Uterus (tissue), 4 donors: ENCODE results near the gene OR4D9. TPM values are rescaled to one million over a fixed set of nuclear protein-coding genes. Genes with fewer than 3 reads are reported as not detected.

Source experiments
- DNase-seq, 2 donors: peaks; one replicate each; pipeline ENCODE4 v3.0.0-alpha.2; 2019 to 2020
- H3K27ac ChIP-seq, 2 donors: fragments of 200-600 bp; sonication (generic); 1 replicate in 1 of 2; 2 replicates in 1 of 2; pipeline ENCODE4 v1.5.1; 2016 to 2018
- H3K27me3 ChIP-seq, 2 donors: fragments of 200-600 bp; sonication (generic); one replicate each; pipeline ENCODE4 v1.5.1; 2018 to 2019; ENCODE audit warnings: control low read depth in 1 of 2
- H3K36me3 ChIP-seq, 2 donors: fragments of 200-600 bp; sonication (generic); one replicate each; pipeline ENCODE4 v1.5.1; 2019; ENCODE audit warnings: control low read depth in 1 of 2
- H3K4me1 ChIP-seq, 2 donors: fragments of 200-600 bp; sonication (generic); one replicate each; pipeline ENCODE4 v1.5.1; 2018 to 2019; ENCODE audit warnings: control low read depth in 1 of 2
- H3K4me3 ChIP-seq, 2 donors: fragments of 200-600 bp; sonication (generic); 1 replicate in 1 of 2; 2 replicates in 1 of 2; pipeline ENCODE4 v1.5.1; 2018 to 2019; ENCODE audit warnings: mild to moderate bottlenecking in 1 of 2
- H3K9me3 ChIP-seq, 2 donors: fragments of 200-600 bp; sonication (generic); one replicate each; pipeline ENCODE4 v1.5.1; 2019; ENCODE audit warnings: control low read depth in 1 of 2
- POLR2A ChIP-seq, 2 donors: fragments of 450-650 bp; IDR thresholded peaks; one replicate each; pipeline ENCODE4 v1.6.1; 2016; ENCODE audit warnings: antibody characterized with exemption in 2 of 2, mild to moderate bottlenecking in 1 of 2, moderate library complexity in 1 of 2
- intact Hi-C: fragments of 100-400 bp; cut with DNase I; formaldehyde crosslinking; loops from one replicate; pipeline ENCODE4 v1.15.1; 2023; ENCODE audit warnings: low total_unique reads
- total RNA-seq, 4 donors: library from RNA; depleted of rRNA in 3 of 4; stranded (reverse); fragments of >200 nt in 3 of 4; gene quantifications; one replicate each; pipeline versions ENCODE4 v1.1.0 to v1.2.4, GENCODE V29; 2014 to 2023
- TF ChIP-seq, protein P1 (sequence below), 4 experiments: fragments of 200-600 bp in 2 of 4; fragments of 450-650 bp in 2 of 4; sonication (generic) in 2 of 4; IDR thresholded peaks; one replicate each; pipeline ENCODE4 v1.5.1; 2016 to 2019; ENCODE audit warnings: antibody characterized with exemption in 4 of 4, mild to moderate bottlenecking in 2 of 4, moderate library complexity in 1 of 4
- donor health status: DM: yes; HTN: yes; CAD: no.

The OR4D9 gene
- total RNA-seq, 4 donors from 2014 or later: not detected

DNA sequence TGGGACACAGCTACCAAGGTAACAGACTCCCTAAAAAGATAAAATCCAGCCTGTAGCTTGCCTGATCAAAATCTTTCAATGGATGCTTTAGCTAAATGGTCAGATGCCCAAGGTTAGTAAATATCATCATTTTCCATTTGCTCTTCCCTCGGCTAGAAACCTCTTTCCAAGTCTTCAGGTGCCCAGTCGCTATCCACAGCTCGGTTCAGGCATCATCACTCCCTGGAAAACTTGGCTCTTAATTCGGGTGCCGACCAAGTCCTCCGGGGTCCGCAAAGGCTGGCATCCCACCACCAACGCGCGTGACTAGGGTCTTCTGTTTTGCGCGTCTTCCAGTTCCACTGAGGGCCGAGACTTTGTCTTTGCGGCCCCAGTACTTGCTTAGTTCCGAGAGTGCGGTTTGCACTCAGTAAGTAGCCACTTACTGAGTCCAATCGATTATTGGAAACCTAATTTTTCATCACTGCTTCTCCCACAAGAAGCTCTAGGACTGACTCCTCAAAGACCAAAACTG lies 44.3 kb downstream of the OR4D9 start:
- intact Hi-C loops: no loop called here
- Histone ChIP-seq H3K27ac (peak overlapping the region; percentile 60 to 63), H3K4me1 (no peaks in the 10 kb centered on the region)

DNA sequence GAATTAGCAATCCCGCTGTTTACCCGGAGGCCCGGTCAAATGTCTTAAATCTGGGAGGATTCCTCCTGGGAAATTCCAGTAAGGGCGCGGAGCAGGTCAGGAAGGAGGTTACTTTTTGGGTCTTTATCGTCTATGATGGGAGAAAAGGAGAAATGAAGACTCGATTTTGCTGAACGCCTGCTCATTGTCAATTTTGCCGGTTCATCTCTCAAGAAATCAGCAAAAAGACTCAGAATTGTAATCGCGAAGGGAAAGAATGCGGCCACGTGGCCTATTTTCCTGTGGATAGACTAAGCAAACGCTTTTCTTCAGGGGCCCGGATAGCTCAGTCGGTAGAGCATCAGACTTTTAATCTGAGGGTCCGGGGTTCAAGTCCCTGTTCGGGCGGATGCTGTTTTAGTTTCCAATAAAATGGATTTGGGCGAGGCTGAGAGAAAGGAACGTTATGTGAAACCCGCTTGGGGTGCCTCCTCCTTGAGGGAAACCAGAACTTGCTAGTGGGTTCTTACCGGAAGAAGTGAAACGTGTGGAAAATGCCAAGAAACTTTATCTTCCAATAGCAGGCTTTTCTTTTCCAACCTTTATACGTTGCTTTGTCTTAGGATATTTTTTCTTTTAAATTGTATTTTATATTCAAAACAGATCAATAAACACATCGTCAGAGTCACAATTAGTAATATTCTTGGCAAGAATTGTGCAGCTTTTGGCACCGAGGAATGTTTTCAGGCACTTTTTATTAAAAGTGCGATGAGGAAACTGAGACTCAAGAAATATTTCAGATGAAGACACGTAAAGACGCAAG lies 45.0 kb downstream of the OR4D9 start:
- Histone ChIP-seq H3K36me3 (no peaks in the 10 kb centered on the region), H3K9me3 (no peaks in the 10 kb centered on the region), H3K4me3 (peak overlapping the region in 1 of 2 donors; percentile 11), H3K4me1 (no peaks in the 10 kb centered on the region), H3K27ac (peak overlapping the region; percentile 60 to 63), H3K27me3 (no peaks in the 10 kb centered on the region)
- TF ChIP-seq, protein P1, sequence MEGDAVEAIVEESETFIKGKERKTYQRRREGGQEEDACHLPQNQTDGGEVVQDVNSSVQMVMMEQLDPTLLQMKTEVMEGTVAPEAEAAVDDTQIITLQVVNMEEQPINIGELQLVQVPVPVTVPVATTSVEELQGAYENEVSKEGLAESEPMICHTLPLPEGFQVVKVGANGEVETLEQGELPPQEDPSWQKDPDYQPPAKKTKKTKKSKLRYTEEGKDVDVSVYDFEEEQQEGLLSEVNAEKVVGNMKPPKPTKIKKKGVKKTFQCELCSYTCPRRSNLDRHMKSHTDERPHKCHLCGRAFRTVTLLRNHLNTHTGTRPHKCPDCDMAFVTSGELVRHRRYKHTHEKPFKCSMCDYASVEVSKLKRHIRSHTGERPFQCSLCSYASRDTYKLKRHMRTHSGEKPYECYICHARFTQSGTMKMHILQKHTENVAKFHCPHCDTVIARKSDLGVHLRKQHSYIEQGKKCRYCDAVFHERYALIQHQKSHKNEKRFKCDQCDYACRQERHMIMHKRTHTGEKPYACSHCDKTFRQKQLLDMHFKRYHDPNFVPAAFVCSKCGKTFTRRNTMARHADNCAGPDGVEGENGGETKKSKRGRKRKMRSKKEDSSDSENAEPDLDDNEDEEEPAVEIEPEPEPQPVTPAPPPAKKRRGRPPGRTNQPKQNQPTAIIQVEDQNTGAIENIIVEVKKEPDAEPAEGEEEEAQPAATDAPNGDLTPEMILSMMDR (IDR thresholded peaks at IDR 0.05): no peak
- TF ChIP-seq POLR2A (IDR thresholded peaks at IDR 0.05): no peak
- peak; percentile 61 to 64 for DNase-seq
- intact Hi-C loops: no loop called here

More for the DNA sequence above, 44.3 kb downstream of the OR4D9 start:
- TF ChIP-seq, protein P1 (IDR thresholded peaks at IDR 0.05): no peak
- no peak for TF ChIP-seq POLR2A (IDR thresholded peaks at IDR 0.05)
- no peaks in the 10 kb centered on the region for H3K36me3 ChIP-seq
- no peaks in the 10 kb centered on the region for H3K9me3 ChIP-seq
- no peaks in the 10 kb centered on the region for H3K27me3 ChIP-seq
- H3K4me3 ChIP-seq: peak overlapping the region in 1 of 2 donors; percentile 11
- DNase-seq: no peak

DNA sequence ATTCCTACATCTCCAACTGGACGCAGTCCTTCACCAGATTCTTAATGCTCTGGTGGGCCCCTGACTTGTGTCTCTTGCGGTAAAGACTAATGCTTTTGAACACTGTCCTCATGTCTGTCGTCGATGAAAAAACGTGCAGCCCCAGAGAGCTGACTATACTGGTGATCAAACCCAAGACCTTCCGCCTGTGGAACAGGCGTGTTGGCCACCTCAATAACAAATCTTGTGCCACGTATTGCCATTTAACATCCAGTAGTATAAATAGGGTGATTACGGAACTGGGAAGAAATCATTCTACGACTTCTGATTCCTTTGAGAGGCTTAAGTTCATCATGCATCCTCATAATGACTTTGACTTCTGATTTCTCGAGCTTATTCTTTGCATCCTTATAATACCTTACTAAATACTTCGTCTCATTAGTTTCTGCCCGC lies 45.6 kb downstream of the OR4D9 start:
- no peaks in the 10 kb centered on the region for H3K36me3 ChIP-seq
- H3K9me3 ChIP-seq: no peaks in the 10 kb centered on the region
- TF ChIP-seq POLR2A (IDR thresholded peaks at IDR 0.05): no peak
- TF ChIP-seq, protein P1 (IDR thresholded peaks at IDR 0.05): no peak
- no peaks in the 10 kb centered on the region for H3K27me3 ChIP-seq
- no peaks in the 10 kb centered on the region for H3K4me1 ChIP-seq
- DNase-seq: no peak
- no peak overlapping the region for H3K4me3 ChIP-seq
- intact Hi-C loops: no loop called here
- H3K27ac ChIP-seq: peak overlapping the region; percentile 60 to 63

DNA sequence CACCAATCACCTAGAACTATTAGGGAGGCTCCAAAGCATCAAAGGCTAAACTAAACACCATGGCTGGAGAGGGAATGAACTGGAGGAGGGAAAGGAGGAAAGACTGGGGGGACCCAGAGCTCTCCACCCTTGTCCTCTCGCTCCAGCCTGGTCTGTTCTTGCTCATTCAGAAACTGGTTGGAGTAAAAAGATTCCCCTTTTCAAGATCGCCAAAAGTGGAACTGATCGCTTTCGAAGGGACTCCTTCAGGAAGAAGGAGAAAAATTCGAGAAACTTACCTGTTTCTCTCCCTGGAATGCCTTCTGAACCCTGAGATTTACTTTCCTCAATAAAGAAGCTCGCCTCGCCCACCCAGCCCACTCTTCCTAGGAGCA lies 46.9 kb downstream of the OR4D9 start:
- no peaks in the 10 kb centered on the region for H3K9me3 ChIP-seq
- peak overlapping the region; percentile 53 to 60 for H3K27ac ChIP-seq
- H3K4me3 ChIP-seq: no peak overlapping the region
- no peak for TF ChIP-seq POLR2A (IDR thresholded peaks at IDR 0.05)
- TF ChIP-seq, protein P1 (IDR thresholded peaks at IDR 0.05): no peak
- H3K36me3 ChIP-seq: no peaks in the 10 kb centered on the region
- no peaks in the 10 kb centered on the region for H3K4me1 ChIP-seq
- no peak for DNase-seq
- intact Hi-C loops: no loop called here
- no peaks in the 10 kb centered on the region for H3K27me3 ChIP-seq

DNA sequence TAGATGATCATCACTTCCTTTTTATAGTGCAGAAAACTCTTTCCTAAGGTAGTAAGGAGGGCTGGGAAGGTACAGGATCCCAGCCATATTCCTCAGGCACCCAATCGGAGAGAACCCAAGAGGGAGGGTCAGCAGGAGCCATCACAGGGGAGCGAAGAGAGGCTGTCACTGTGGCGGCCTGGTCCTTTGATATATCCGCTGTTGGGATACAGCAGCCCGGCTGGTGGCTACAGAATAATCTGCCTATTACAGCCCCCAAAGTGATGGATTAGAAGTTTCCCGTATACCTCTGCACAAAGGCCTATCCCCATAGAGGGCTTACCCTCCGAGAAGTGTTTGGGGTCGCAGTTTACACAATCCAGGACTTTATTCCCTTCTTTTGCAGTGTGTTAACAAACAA lies 48.5 kb downstream of the OR4D9 start:
- Histone ChIP-seq H3K27me3 (no peaks in the 10 kb centered on the region), H3K4me1 (no peaks in the 10 kb centered on the region), H3K36me3 (no peaks in the 10 kb centered on the region), H3K9me3 (no peaks in the 10 kb centered on the region), H3K4me3 (peak overlapping the region; percentile 58 to 63), H3K27ac (peak overlapping the region; percentile 88 to 96)
- intact Hi-C loops: no loop called here
- DNase-seq: no peak
- TF ChIP-seq, protein P1 (IDR thresholded peaks at IDR 0.05): no peak
- TF ChIP-seq POLR2A (IDR thresholded peaks at IDR 0.05): no peak
